OCI-LY7 (cell line): ENCODE measurements around the gene MDK.

Source experiments
- CTCF ChIP-seq: fragments of 200-600 bp; sonication (generic); conservative IDR thresholded peaks from 2 replicates; pipeline ENCODE4 v1.5.1; 2014; ENCODE audit warnings: mild to moderate bottlenecking, antibody characterized with exemption, low read length, moderate library complexity, mixed read lengths
- EZH2phosphoT487 ChIP-seq: fragments of 200-600 bp; sonication (generic); IDR thresholded peaks from 2 replicates; pipeline ENCODE4 v1.6.1; 2018; ENCODE audit warnings: low read depth, borderline replicate concordance, mild to moderate bottlenecking, mixed run types, antibody characterized with exemption, low read length, moderate library complexity, mixed read lengths

GRCh38 chr11:46338988-46339666, 42.3 kb upstream of the MDK start:
- no peak for TF ChIP-seq CTCF
- no peak for TF ChIP-seq EZH2phosphoT487
